ENCODE results near the gene CELSR3. TPM values are rescaled to one million over a fixed set of nuclear protein-coding genes. Genes with fewer than 3 reads are reported as not detected.

Gene CELSR3
- total RNA-seq, 1 experiment from 2014 or later, result 23.9 TPM

- Mint-ChIP-seq H3K27ac (peak overlapping the region in 1 of 3 experiments; percentile 55; a peak in 1 of 7 replicates), H3K4me3 (no peak overlapping the region; a peak in 1 of 5 replicates), H3K9me3 (no peaks in the 10 kb centered on the region), H3K4me1 (peaks cover 6 to 8% of the 10 kb centered on the region in 2 experiments), H3K36me3 (ENCODE audit: insufficient read depth in 1 of 3, low read depth in 3 of 3) (peaks cover 48 to 80% (median 80%) of the 10 kb centered on the region in 3 experiments), H3K27me3 (ENCODE audit: low read depth) (peaks cover 1% of the 10 kb centered on the region; the same call in 1 of the 2 replicates)
- no peak overlapping the region for H2BK120ac ChIP-seq (ENCODE audit: low read depth, low read length, poor library complexity, severe bottlenecking)
- H3K4me1 ChIP-seq (ENCODE audit: insufficient read depth, low read length), result no peaks in the 10 kb centered on the region; the same call in 1 of the 2 replicates
- no peak overlapping the region for H2BK5ac ChIP-seq (ENCODE audit: insufficient read length, low read length)
- no peak overlapping the region for H2AK5ac ChIP-seq (ENCODE audit: insufficient read length, low read length)
- DNase-seq, result no peak
- no CpG with 5 or more reads among the region's 12 CpGs for WGBS (ENCODE audit: extremely low coverage, insufficient read length, low lambda C conversion rate)
- H3K27ac ChIP-seq (ENCODE audit: insufficient read length, low read depth, low read length), result no peak overlapping the region
- H3K79me2 ChIP-seq (ENCODE audit: insufficient read depth, low read length), result no peaks in the 10 kb centered on the region
- no peak overlapping the region for H2BK12ac ChIP-seq (ENCODE audit: insufficient read length, low read depth, low read length)
- no peak overlapping the region for H2BK15ac ChIP-seq (ENCODE audit: low read depth, low read length)
- H2BK20ac ChIP-seq (ENCODE audit: low read depth, low read length, poor library complexity, severe bottlenecking), result no peak overlapping the region
- no peak overlapping the region for H3K18ac ChIP-seq (ENCODE audit: insufficient read length, low read depth, low read length)
- no peak overlapping the region for H3K4me2 ChIP-seq (ENCODE audit: insufficient read depth, insufficient read length, low read length)
- H2AFZ ChIP-seq (ENCODE audit: low read length), result no peak overlapping the region
- H3K4ac ChIP-seq (ENCODE audit: low read depth, low read length), result no peak overlapping the region
- no peak for TF ChIP-seq CTCF (conservative IDR thresholded peaks at IDR 0.05)
- no peaks in the 10 kb centered on the region for H3K27me3 ChIP-seq (ENCODE audit: insufficient read depth, low read length)
- no peak overlapping the region for H4K5ac ChIP-seq (ENCODE audit: insufficient read length, low read depth, low read length)
- no peak overlapping the region for H4K91ac ChIP-seq (ENCODE audit: insufficient read length, low read depth, low read length)
- H3T11ph ChIP-seq (ENCODE audit: low read length), result no peak overlapping the region
- peaks cover 4% of the 10 kb centered on the region for H3K23me2 ChIP-seq (ENCODE audit: insufficient read length, low read depth, low read length, poor library complexity, severe bottlenecking)
- H3K14ac ChIP-seq (ENCODE audit: insufficient read depth, low read length), result no peak overlapping the region
- H4K20me1 ChIP-seq (ENCODE audit: control insufficient read depth, insufficient read depth, insufficient read length), result no peaks in the 10 kb centered on the region
- no peak overlapping the region for H4K8ac ChIP-seq (replicated peaks; ENCODE audit: insufficient read length, low read depth, low read length)
- H3K23ac ChIP-seq (ENCODE audit: insufficient read length, low read depth, low read length), result no peak overlapping the region
- H3K9me3 ChIP-seq (ENCODE audit: control insufficient read depth, low read depth, low read length), result no peaks in the 10 kb centered on the region
- no peaks in the 10 kb centered on the region for H3K79me1 ChIP-seq (ENCODE audit: insufficient read depth, low read depth, low read length, poor library complexity, severe bottlenecking)
- no peak overlapping the region for H3K56ac ChIP-seq (ENCODE audit: insufficient read length, low read depth, low read length)
- H3K9ac ChIP-seq (ENCODE audit: extremely low read depth, insufficient read length, low read length), result no peak overlapping the region
Measured at GRCh38 chr3:48629894-48630293, 32.8 kb downstream of the CELSR3 start.

Measured in H9 (cell line).